HFFc6 (cell line): ENCODE data around the gene DLG5. TPM values are rescaled to one million over a fixed set of nuclear protein-coding genes. Genes with fewer than 3 reads are reported as not detected.
A peak's percentile ranks its signal among the peaks of the same experiment; 100 is the strongest.

ENCODE experiments used
- DNase-seq: peaks from one replicate; pipeline ENCODE4 v3.0.0-alpha.2; 2018
- H3K27ac Mint-ChIP-seq: 2 replicates; pipeline ENCODE4 v1.8.0; 2020; ENCODE audit warnings: mild to moderate bottlenecking, mixed read lengths
- H3K27me3 Mint-ChIP-seq: 2 replicates; pipeline ENCODE4 v1.8.0; 2021; ENCODE audit warnings: mild to moderate bottlenecking, moderate library complexity, mixed read lengths; ENCODE audit not compliant: insufficient read depth
- H3K36me3 Mint-ChIP-seq: 2 replicates; pipeline ENCODE4 v1.8.0; 2021; ENCODE audit warnings: low read depth, mixed read lengths
- H3K4me1 Mint-ChIP-seq: 2 replicates; pipeline ENCODE4 v1.8.0; 2020; ENCODE audit warnings: low read depth, mixed read lengths
- H3K4me3 Mint-ChIP-seq: 2 replicates; pipeline ENCODE4 v1.8.0; 2020; ENCODE audit warnings: mild to moderate bottlenecking, moderate library complexity, mixed read lengths
- H3K9me3 Mint-ChIP-seq: 2 replicates; pipeline ENCODE4 v1.8.0; 2020; ENCODE audit warnings: mild to moderate bottlenecking, mixed read lengths
- CTCF ChIP-seq: fragments of 200-600 bp; sonication (generic); IDR thresholded peaks from 2 replicates; pipeline ENCODE4 v1.5.0; 2021; ENCODE audit warnings: antibody characterized with exemption, mild to moderate bottlenecking
- total RNA-seq, 6 experiments: library from RNA; stranded (reverse); fragmentation: NEBNext Ultra II Directional; extraction: Animal tissue kit (Norgen Biotek cat#: 25700); gene quantifications; 2 replicates in 1 of 6; 3 replicates in 5 of 6; pipeline ENCODE4 v1.2.3, GENCODE V29; 2021

The DLG5 gene
- total RNA-seq, 6 experiments from 2014 or later, result 48.2 to 52.9 (median 49.7) TPM

GRCh38 chr10:77940225-77940624 lies 13.7 kb upstream of the DLG5 start:
- no peak overlapping the region for H3K4me3 Mint-ChIP-seq
- peaks cover 22% of the 10 kb centered on the region for H3K4me1 Mint-ChIP-seq
- TF ChIP-seq CTCF, result no peak
- H3K27ac Mint-ChIP-seq, result no peak overlapping the region
- H3K36me3 Mint-ChIP-seq, result no peaks in the 10 kb centered on the region
- H3K27me3 Mint-ChIP-seq, result peaks cover 2% of the 10 kb centered on the region; the same call in 1 of the 2 replicates
- DNase-seq, result no peak
- no peaks in the 10 kb centered on the region for H3K9me3 Mint-ChIP-seq

- H3K36me3 Mint-ChIP-seq, result no peaks in the 10 kb centered on the region
- no peak for DNase-seq
- no peaks in the 10 kb centered on the region for H3K9me3 Mint-ChIP-seq
- no peak overlapping the region for H3K4me3 Mint-ChIP-seq
- no peak overlapping the region for H3K27ac Mint-ChIP-seq
- TF ChIP-seq CTCF, result no peak
- H3K27me3 Mint-ChIP-seq, result peaks cover 2% of the 10 kb centered on the region; the same call in 1 of the 2 replicates
- H3K4me1 Mint-ChIP-seq, result peaks cover 16% of the 10 kb centered on the region
These were observed 13.0 kb upstream of the DLG5 start for GRCh38 chr10:77939561-77940001.

- Mint-ChIP-seq H3K27ac (no peak overlapping the region), H3K4me3 (no peak overlapping the region)
These were observed 10.4 kb upstream of the DLG5 start for GRCh38 chr10:77936697-77937567.

GRCh38 chr10:77932016-77932715 lies 5.6 kb upstream of the DLG5 start:
- DNase-seq, result no peak
- H3K4me3 Mint-ChIP-seq, result no peak overlapping the region
- H3K27me3 Mint-ChIP-seq, result no peaks in the 10 kb centered on the region; the same call in none of the 2 replicates
- H3K36me3 Mint-ChIP-seq, result no peaks in the 10 kb centered on the region
- H3K9me3 Mint-ChIP-seq, result peaks cover 4% of the 10 kb centered on the region; the same call in 1 of the 2 replicates
- peaks cover 7% of the 10 kb centered on the region for H3K4me1 Mint-ChIP-seq
- no peak for TF ChIP-seq CTCF
- no peak overlapping the region for H3K27ac Mint-ChIP-seq

More at GRCh38 chr10:77936697-77937567, 10.4 kb upstream of the DLG5 start:
- Mint-ChIP-seq H3K9me3 (no peaks in the 10 kb centered on the region), H3K36me3 (no peaks in the 10 kb centered on the region), H3K27me3 (peaks cover 2% of the 10 kb centered on the region; the same call in 1 of the 2 replicates), H3K4me1 (no peaks in the 10 kb centered on the region)
- no peak for TF ChIP-seq CTCF
- no peak for DNase-seq

GRCh38 chr10:77927402-77928246 lies 1.1 kb upstream of the DLG5 start:
- Mint-ChIP-seq H3K9me3 (peaks cover 4% of the 10 kb centered on the region; the same call in 1 of the 2 replicates), H3K27ac (peak overlapping the region; percentile 49), H3K4me1 (peaks cover 26% of the 10 kb centered on the region), H3K36me3 (no peaks in the 10 kb centered on the region), H3K27me3 (peaks cover 1% of the 10 kb centered on the region), H3K4me3 (peak overlapping the region; percentile 81)
- TF ChIP-seq CTCF, result 0 out of 2 replicates have a peak, but pooled peaks have one; percentile 4
- no peak for DNase-seq
